Measurements from ENCODE around the gene C14orf180.

Gene C14orf180

GRCh38 chr14:104567141-104567956 is 12.2 kb upstream of the C14orf180 start:
- H3K9me2 ChIP-seq (replicated peaks; ENCODE audit: insufficient read depth, low read length), result no peaks in the 10 kb centered on the region
- no peak overlapping the region for H2AFZ ChIP-seq (ENCODE audit: low read length)
- H3K4me1 ChIP-seq (ENCODE audit: low read length), result no peaks in the 10 kb centered on the region
- no peaks in the 10 kb centered on the region for H3K79me2 ChIP-seq (ENCODE audit: low read length)
- H3K4me3 ChIP-seq (ENCODE audit: low read length), result no peak overlapping the region
- no peaks in the 10 kb centered on the region for H3F3A ChIP-seq (ENCODE audit: insufficient read depth, low read length)
- no peak for TF ChIP-seq EZH2 (optimal IDR thresholded peaks at IDR 0.05; ENCODE audit: low read depth, low read length)
- no peaks in the 10 kb centered on the region for H3K9me3 ChIP-seq (replicated peaks; ENCODE audit: insufficient read depth, low read length)
- H3K9ac ChIP-seq (ENCODE audit: low read length), result no peak overlapping the region
- peaks cover 33% of the 10 kb centered on the region for H3K27me3 ChIP-seq (replicated peaks; ENCODE audit: insufficient read depth, low read length)
- H3K4me2 ChIP-seq (ENCODE audit: low read depth, low read length), result no peak overlapping the region
- no peaks in the 10 kb centered on the region for H3K36me3 ChIP-seq (replicated peaks; ENCODE audit: insufficient read depth, low read length)
- H4K20me1 ChIP-seq (ENCODE audit: insufficient read depth, low read length), result no peaks in the 10 kb centered on the region
- H3K27ac ChIP-seq (ENCODE audit: low read length), result no peak overlapping the region
- no peak for DNase-seq

DNA sequence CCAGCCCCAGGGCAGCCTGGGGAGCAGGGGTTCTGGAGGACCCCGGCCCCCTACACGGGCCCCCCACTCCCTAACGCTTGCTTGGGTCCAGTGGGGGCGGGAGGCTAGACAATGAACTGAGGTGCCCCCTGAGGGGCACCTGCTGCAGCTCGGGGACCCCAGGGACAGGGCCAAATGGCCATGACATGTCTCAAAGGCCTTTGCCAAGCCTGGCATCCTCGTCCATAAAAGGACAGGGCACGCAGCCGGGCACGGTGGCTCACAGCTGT is 11.7 kb upstream of the C14orf180 start:
- H3K27ac ChIP-seq (ENCODE audit: low read length), result no peak overlapping the region
- H3K4me1 ChIP-seq (ENCODE audit: low read length), result no peaks in the 10 kb centered on the region
- no peak overlapping the region for H3K9ac ChIP-seq (ENCODE audit: low read length)
- DNase-seq, result no peak
- H3K79me2 ChIP-seq (ENCODE audit: low read length), result no peaks in the 10 kb centered on the region
- no peak overlapping the region for H3K4me2 ChIP-seq (ENCODE audit: low read depth, low read length)
- no peaks in the 10 kb centered on the region for H3K9me2 ChIP-seq (replicated peaks; ENCODE audit: insufficient read depth, low read length)
- no peaks in the 10 kb centered on the region for H3K36me3 ChIP-seq (replicated peaks; ENCODE audit: insufficient read depth, low read length)
- no peak overlapping the region for H3K4me3 ChIP-seq (ENCODE audit: low read length)
- no peaks in the 10 kb centered on the region for H3K9me3 ChIP-seq (replicated peaks; ENCODE audit: insufficient read depth, low read length)
- no peak for TF ChIP-seq EZH2phosphoT487 (IDR thresholded peaks at IDR 0.05; ENCODE audit: low read length)
- TF ChIP-seq CTCF (IDR thresholded peaks at IDR 0.05; ENCODE audit: low read length), result no peak
- TF ChIP-seq EZH2 (optimal IDR thresholded peaks at IDR 0.05; ENCODE audit: low read depth, low read length), result no peak
- no peaks in the 10 kb centered on the region for H3F3A ChIP-seq (ENCODE audit: insufficient read depth, low read length)
- H4K20me1 ChIP-seq (ENCODE audit: insufficient read depth, low read length), result no peaks in the 10 kb centered on the region
- H3K27me3 ChIP-seq (replicated peaks; ENCODE audit: insufficient read depth, low read length), result peaks cover 33% of the 10 kb centered on the region
- no peak overlapping the region for H2AFZ ChIP-seq (ENCODE audit: low read length)

GRCh38 chr14:104568620-104569019 is 10.9 kb upstream of the C14orf180 start:
- H3K9ac ChIP-seq (ENCODE audit: low read length), result no peak overlapping the region
- no peaks in the 10 kb centered on the region for H3K4me1 ChIP-seq (ENCODE audit: low read length)
- H3K36me3 ChIP-seq (replicated peaks; ENCODE audit: insufficient read depth, low read length), result no peaks in the 10 kb centered on the region
- H3K79me2 ChIP-seq (ENCODE audit: low read length), result no peaks in the 10 kb centered on the region
- no peak for DNase-seq
- H3K9me3 ChIP-seq (replicated peaks; ENCODE audit: insufficient read depth, low read length), result no peaks in the 10 kb centered on the region
- no peaks in the 10 kb centered on the region for H3F3A ChIP-seq (ENCODE audit: insufficient read depth, low read length)
- H3K4me2 ChIP-seq (ENCODE audit: low read depth, low read length), result no peak overlapping the region
- H2AFZ ChIP-seq (ENCODE audit: low read length), result no peak overlapping the region
- no peaks in the 10 kb centered on the region for H4K20me1 ChIP-seq (ENCODE audit: insufficient read depth, low read length)
- no peak overlapping the region for H3K27ac ChIP-seq (ENCODE audit: low read length)
- no peak overlapping the region for H3K4me3 ChIP-seq (ENCODE audit: low read length)
- TF ChIP-seq EZH2 (optimal IDR thresholded peaks at IDR 0.05; ENCODE audit: low read depth, low read length), result no peak
- TF ChIP-seq CTCF (IDR thresholded peaks at IDR 0.05; ENCODE audit: low read length), result no peak
- TF ChIP-seq EZH2phosphoT487 (IDR thresholded peaks at IDR 0.05; ENCODE audit: low read length), result no peak
- H3K9me2 ChIP-seq (replicated peaks; ENCODE audit: insufficient read depth, low read length), result no peaks in the 10 kb centered on the region
- H3K27me3 ChIP-seq (replicated peaks; ENCODE audit: insufficient read depth, low read length), result peaks cover 33% of the 10 kb centered on the region

DNA sequence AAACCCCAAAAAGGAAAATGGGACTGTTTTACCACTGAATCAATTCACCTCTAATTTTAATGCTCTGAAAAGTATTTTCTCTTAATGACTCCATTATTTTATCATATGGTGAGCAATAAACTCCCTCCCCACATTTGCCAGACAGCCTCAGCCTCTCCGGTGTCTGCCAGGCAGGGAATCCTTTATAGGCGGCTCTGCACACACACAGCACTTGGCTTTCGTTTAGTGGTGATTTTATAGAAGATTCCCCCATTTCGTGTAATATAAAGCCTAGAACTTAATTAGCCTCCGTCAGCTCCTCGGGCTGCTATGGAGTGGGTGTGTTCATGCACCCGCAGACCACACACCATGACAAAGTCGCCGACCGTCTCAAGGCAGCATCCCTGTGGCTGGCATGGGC is 10.1 kb upstream of the C14orf180 start:
- DNase-seq, result no peak
- no peak overlapping the region for H3K27ac ChIP-seq (ENCODE audit: low read length)

More for the DNA sequence above, 10.1 kb upstream of the C14orf180 start:
- Histone ChIP-seq H3K9me3 (replicated peaks; ENCODE audit: insufficient read depth, low read length) (no peaks in the 10 kb centered on the region), H3K9me2 (replicated peaks; ENCODE audit: insufficient read depth, low read length) (no peaks in the 10 kb centered on the region), H3K79me2 (ENCODE audit: low read length) (no peaks in the 10 kb centered on the region), H3F3A (ENCODE audit: insufficient read depth, low read length) (no peaks in the 10 kb centered on the region), H3K4me3 (ENCODE audit: low read length) (no peak overlapping the region), H3K9ac (ENCODE audit: low read length) (no peak overlapping the region), H3K4me1 (ENCODE audit: low read length) (no peaks in the 10 kb centered on the region), H3K27me3 (replicated peaks; ENCODE audit: insufficient read depth, low read length) (peaks cover 34% of the 10 kb centered on the region), H2AFZ (ENCODE audit: low read length) (no peak overlapping the region), H4K20me1 (ENCODE audit: insufficient read depth, low read length) (no peaks in the 10 kb centered on the region), H3K36me3 (replicated peaks; ENCODE audit: insufficient read depth, low read length) (no peaks in the 10 kb centered on the region), H3K4me2 (ENCODE audit: low read depth, low read length) (no peak overlapping the region)
- TF ChIP-seq EZH2 (optimal IDR thresholded peaks at IDR 0.05; ENCODE audit: low read depth, low read length) (no peak), CTCF (IDR thresholded peaks at IDR 0.05; ENCODE audit: low read length) (no peak), EZH2phosphoT487 (IDR thresholded peaks at IDR 0.05; ENCODE audit: low read length) (no peak)

Measured in MM.1S (cell line).